NOMO-1 (cell line): ENCODE measurements around the gene HMGXB3.
A peak's percentile ranks its signal among the peaks of the same experiment; 100 is the strongest.
"Not testable (repeated sequence)": the region's sequence is repeated elsewhere in the genome, so short reads cannot be mapped to it uniquely, and the experiment has no call there.

Source experiments
- DNase-seq, 2 experiments: peaks; one replicate each; lab custom pipeline; 2025; ENCODE audit not compliant: unreplicated experiment in 2 of 2; lab: John Stamatoyannopoulos, UW

Gene HMGXB3

GRCh38 chr5:150050172-150050811 is 49.8 kb downstream of the HMGXB3 start:
- DNase-seq, result not testable (repeated sequence)

- no peak for DNase-seq
Observed at GRCh38 chr5:150051657-150052195, 51.2 kb downstream of the HMGXB3 start.

GRCh38 chr5:150052226-150052955 is 51.9 kb downstream of the HMGXB3 start:
- no peak for DNase-seq

GRCh38 chr5:150052956-150053712 is 52.6 kb downstream of the HMGXB3 start:
- DNase-seq, result peak; percentile 8 to 20

GRCh38 chr5:150053713-150054392 is 53.3 kb downstream of the HMGXB3 start:
- no peak for DNase-seq

- DNase-seq, result no peak
Observed at GRCh38 chr5:150054569-150054968, 54.0 kb downstream of the HMGXB3 start.

- DNase-seq, result no peak
Observed at GRCh38 chr5:150055326-150056074, 55.0 kb downstream of the HMGXB3 start.

GRCh38 chr5:150056075-150056443 is 55.5 kb downstream of the HMGXB3 start:
- DNase-seq, result no peak

- DNase-seq, result no peak
Observed at GRCh38 chr5:150057052-150057451, 56.5 kb downstream of the HMGXB3 start.

- no peak for DNase-seq
Observed at GRCh38 chr5:150057511-150057910, 57.0 kb downstream of the HMGXB3 start.

- no peak for DNase-seq
Observed at GRCh38 chr5:150057996-150058395, 57.5 kb downstream of the HMGXB3 start.

- DNase-seq, result peak; percentile 71 to 84
Observed at GRCh38 chr5:150058480-150059126, 58.1 kb downstream of the HMGXB3 start.

GRCh38 chr5:150059623-150060022 is 59.1 kb downstream of the HMGXB3 start:
- DNase-seq, result no peak

- DNase-seq, result no peak
Observed at GRCh38 chr5:150060471-150060870, 59.9 kb downstream of the HMGXB3 start.

GRCh38 chr5:150061538-150061995 is 61.0 kb downstream of the HMGXB3 start:
- DNase-seq, result no peak

GRCh38 chr5:150062216-150062922 is 61.8 kb downstream of the HMGXB3 start:
- DNase-seq, result peak in 1 of 2 experiments; percentile 16

- no peak for DNase-seq
Observed at GRCh38 chr5:150063638-150064037, 63.1 kb downstream of the HMGXB3 start.

- no peak for DNase-seq
Observed at GRCh38 chr5:150064681-150065220, 64.2 kb downstream of the HMGXB3 start.

GRCh38 chr5:150065346-150065745 is 64.8 kb downstream of the HMGXB3 start:
- DNase-seq, result no peak
